ENCODE data around the gene SLC25A30. TPM values are rescaled to one million over a fixed set of nuclear protein-coding genes. Genes with fewer than 3 reads are reported as not detected.
A peak's percentile ranks its signal among the peaks of the same experiment; 100 is the strongest.

Gene SLC25A30
- total RNA-seq, 3 donors from 2014 or later: 16.2 to 25.4 (median 22.6) TPM

DNA sequence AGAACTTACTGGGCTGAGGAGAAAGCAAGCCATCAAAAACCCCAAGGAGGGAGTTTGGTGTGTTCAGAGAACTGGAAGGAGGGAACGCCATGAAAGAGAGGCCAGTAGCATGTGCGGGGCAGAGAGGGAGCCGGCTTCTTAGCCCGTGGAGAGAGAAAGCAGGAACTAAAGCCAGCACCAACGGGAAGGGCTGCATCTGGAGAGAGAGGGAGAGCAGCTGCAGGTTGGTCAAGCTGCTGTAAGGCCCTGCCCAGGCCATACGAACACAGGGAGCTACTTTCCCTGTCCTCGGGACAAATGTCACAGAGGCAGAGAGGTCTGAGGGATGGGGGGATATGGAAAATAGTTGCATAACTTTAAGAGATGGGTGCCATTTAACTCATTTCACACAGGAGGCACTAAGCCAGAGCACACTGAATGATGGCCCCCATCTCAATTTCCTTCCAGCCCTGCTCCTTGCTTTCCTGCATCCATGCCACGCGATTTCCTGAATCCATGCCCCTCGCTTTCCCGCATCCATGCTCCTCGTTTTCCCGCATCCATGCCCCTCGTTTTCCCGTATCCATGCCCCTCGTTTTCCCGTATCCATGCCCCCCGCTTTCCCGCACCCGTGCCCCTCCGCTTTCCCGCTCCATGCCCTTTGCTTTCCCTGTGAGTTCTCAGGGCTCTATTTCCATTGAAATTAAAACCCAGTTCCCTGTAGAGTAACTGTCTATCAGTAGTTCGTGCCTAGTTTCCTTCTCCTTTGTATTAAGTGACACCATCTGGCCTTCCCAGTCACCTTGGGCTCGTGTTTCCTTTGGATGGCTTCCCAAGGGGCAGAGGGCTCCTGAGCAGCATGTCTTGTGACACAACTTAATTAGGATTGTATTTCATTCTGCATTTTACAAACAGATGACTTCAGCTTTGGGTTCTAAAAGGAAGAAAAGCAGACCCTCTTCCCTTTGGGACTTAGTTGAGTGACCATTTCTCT lies 45.7 kb downstream of the SLC25A30 start:
- Mint-ChIP-seq H3K27me3 (ENCODE audit: low read depth) (no peaks in the 10 kb centered on the region), H3K36me3 (ENCODE audit: insufficient read depth) (no peaks in the 10 kb centered on the region), H3K9me3 (no peaks in the 10 kb centered on the region), H3K4me3 (no peak overlapping the region), H3K4me1 (ENCODE audit: low read depth) (peaks cover 28% of the 10 kb centered on the region)
- ATAC-seq (no peak), DNase-seq (no peak)

DNA sequence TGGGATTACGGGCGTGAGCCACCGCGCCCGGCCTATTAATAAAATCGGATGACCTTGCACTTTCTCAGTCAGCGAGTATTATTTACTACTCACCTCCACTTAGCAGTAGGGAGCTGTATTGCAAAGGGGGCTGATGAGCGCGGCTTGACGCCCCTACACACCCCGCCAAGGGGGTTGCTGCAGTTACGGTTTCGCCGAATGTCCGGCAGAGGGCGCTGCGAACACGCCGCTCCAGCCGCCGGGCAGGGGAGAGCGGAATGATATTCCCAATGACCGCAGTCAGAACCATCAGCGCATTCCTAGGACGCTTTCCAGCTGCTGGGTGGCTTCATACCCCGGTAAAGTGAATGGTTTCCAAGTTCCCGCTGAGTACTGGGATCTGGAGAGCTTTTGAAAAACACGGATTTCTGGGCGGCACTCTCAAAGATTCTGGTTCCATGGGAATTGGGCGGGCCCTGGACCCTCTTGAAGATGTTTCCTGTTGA lies 47.2 kb downstream of the SLC25A30 start:
- Mint-ChIP-seq H3K27me3 (ENCODE audit: low read depth) (no peaks in the 10 kb centered on the region), H3K36me3 (ENCODE audit: insufficient read depth) (no peaks in the 10 kb centered on the region), H3K9me3 (no peaks in the 10 kb centered on the region), H3K4me1 (ENCODE audit: low read depth) (peaks cover 37% of the 10 kb centered on the region), H3K4me3 (no peak overlapping the region)
- ATAC-seq (no peak), DNase-seq (peak; percentile 56)

DNA sequence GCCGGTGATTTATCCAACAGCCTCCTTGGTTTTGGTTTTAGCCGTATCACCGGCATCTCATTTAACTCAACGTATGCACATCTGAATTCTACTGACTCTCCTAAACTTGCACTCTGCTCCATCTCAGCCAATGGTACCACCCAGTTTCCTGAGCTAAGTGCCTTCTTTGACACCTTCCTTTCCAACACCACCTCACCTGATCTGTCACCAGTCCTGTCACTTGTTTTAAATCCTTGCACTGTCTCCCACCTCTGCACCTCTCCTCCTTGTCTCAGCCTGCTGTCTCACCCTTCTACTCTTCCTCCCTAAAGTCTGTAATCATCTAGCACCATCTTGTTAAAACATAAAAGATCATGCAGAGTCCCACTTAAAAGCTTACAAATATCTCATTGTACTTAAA lies 49.1 kb downstream of the SLC25A30 start:
- no peak for DNase-seq
- Mint-ChIP-seq H3K4me3 (no peak overlapping the region), H3K9me3 (no peaks in the 10 kb centered on the region), H3K4me1 (ENCODE audit: low read depth) (peaks cover 40% of the 10 kb centered on the region), H3K36me3 (ENCODE audit: insufficient read depth) (no peaks in the 10 kb centered on the region), H3K27me3 (ENCODE audit: low read depth) (no peaks in the 10 kb centered on the region)
- no peak for ATAC-seq

DNA sequence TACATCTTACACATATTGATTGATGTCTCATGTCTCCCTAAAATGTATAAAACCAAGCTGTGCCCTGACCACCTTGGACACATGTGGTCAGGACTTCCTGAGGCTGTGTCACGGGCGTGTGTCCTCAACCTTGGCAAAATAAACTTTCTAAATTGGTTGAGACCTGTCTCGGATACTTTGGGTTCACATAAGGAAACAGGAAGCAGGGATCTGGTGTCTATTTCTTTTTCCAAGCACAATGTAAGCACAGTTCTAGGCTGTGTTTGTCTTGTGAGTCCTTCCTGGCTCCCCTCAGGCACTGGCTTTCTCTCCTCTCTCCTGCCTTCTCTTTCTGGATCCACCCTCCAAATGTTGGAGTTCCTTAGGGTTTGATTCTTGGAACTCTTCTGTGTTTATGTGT lies 49.6 kb downstream of the SLC25A30 start:
- no peak for DNase-seq
- H3K36me3 Mint-ChIP-seq (ENCODE audit: insufficient read depth): peaks cover 4% of the 10 kb centered on the region
- peaks cover 3% of the 10 kb centered on the region for H3K9me3 Mint-ChIP-seq
- H3K4me1 Mint-ChIP-seq (ENCODE audit: low read depth): peaks cover 43% of the 10 kb centered on the region
- H3K27me3 Mint-ChIP-seq (ENCODE audit: low read depth): no peaks in the 10 kb centered on the region
- ATAC-seq: no peak
- H3K4me3 Mint-ChIP-seq: no peak overlapping the region

DNA sequence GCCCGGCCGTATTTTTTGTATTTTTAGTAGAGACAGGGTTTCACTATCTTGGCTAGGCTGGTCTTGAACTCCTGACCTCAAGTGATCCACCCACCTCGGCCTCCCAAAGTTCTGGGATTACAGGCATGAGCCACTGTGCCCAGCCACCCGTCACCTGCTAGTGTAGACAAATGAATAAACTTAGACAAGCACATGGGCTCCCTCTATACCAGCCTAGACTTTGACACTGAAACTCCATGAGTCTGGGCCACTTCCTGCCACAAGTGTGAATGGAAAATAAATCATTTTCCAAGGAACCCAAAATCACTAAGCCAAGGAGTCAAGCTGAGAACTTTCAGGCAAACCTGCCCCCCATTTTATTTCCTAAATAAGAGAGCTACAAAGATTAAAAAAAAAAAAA lies 50.2 kb downstream of the SLC25A30 start:
- H3K9me3 Mint-ChIP-seq: peaks cover 5% of the 10 kb centered on the region
- ATAC-seq (peak in 1 of 2 donors; percentile 12), DNase-seq (no peak)
- peaks cover 44% of the 10 kb centered on the region for H3K4me1 Mint-ChIP-seq (ENCODE audit: low read depth)
- peaks cover 7% of the 10 kb centered on the region for H3K36me3 Mint-ChIP-seq (ENCODE audit: insufficient read depth)
- H3K27me3 Mint-ChIP-seq (ENCODE audit: low read depth): no peaks in the 10 kb centered on the region
- H3K4me3 Mint-ChIP-seq: no peak overlapping the region

DNA sequence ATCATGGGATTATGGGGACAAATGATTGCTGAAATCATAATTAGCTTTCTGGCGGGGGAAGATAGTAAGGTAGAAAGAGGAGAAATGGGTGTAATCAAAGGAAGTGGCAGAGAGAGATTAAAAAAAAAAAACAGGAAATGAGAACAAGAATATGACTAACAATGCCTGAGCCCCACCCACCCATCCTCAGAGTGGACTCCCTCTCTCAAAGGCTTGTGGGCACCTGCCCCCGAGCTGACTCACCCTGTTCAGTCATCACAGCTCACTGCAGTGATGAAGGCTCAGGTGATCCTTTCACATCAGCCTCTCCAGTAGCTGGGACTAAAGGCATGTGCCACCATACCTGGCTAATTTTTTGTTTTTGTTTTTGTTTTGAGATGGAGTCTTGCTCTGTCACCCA lies 50.8 kb downstream of the SLC25A30 start:
- H3K9me3 Mint-ChIP-seq: peaks cover 5% of the 10 kb centered on the region
- H3K4me1 Mint-ChIP-seq (ENCODE audit: low read depth): peaks cover 48% of the 10 kb centered on the region
- H3K4me3 Mint-ChIP-seq: peak overlapping the region; percentile 50
- ATAC-seq (peak; percentile 100), DNase-seq (peak; percentile 88)
- no peaks in the 10 kb centered on the region for H3K27me3 Mint-ChIP-seq (ENCODE audit: low read depth)
- H3K36me3 Mint-ChIP-seq (ENCODE audit: insufficient read depth): peaks cover 7% of the 10 kb centered on the region

DNA sequence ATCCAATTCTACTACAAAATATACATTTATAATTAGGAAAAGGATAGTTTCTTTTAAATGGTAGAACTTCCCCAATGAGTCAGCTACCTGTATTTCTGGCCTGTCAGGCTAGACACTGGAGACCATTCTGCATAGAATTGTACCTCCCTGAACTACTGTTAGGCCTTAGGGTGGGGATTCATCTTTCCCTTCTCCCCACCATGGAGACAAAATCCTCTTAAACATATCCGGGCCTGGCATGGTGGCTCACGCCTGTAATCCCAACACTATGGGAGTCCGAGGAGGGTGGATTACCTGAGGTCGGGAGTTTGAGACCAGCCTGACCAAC lies 52.7 kb downstream of the SLC25A30 start:
- no peak overlapping the region for H3K4me3 Mint-ChIP-seq
- peaks cover 10% of the 10 kb centered on the region for H3K36me3 Mint-ChIP-seq (ENCODE audit: insufficient read depth)
- H3K4me1 Mint-ChIP-seq (ENCODE audit: low read depth): peaks cover 48% of the 10 kb centered on the region
- no peak for DNase-seq
- no peaks in the 10 kb centered on the region for H3K27me3 Mint-ChIP-seq (ENCODE audit: low read depth)
- peaks cover 5% of the 10 kb centered on the region for H3K9me3 Mint-ChIP-seq
- no peak for ATAC-seq

DNA sequence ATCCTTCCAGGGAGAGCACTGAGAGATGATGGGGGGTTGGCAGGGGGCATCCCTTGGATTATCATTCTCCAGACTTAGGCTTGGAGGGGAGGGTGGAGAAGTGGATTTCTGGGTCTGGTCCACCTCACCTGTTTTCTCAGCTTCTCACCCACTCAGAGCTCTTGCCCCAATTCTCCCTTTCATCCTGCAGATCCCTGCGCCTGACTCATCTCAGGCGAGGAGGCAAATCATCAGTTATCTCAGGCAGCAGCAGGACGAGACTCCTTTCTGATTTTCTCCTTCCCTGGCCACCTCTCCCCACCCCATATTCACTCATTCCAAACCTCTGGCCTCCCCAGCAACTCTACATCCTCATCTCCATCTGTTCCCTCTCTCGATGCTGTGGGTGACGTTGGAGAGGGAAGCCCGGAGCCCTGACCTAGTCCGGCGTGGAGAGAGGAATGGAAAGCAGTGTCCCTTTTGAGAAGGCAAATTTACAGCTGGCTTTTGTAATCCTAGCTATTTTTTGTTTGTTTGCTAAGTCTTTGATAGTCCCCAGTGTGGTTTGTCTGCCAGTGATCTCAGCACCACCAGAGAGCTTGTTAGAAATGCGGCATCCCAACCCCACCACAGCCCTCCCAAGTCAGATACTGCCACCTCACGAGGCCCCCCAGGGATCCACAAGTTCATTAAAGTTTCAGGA lies 53.2 kb downstream of the SLC25A30 start:
- Mint-ChIP-seq H3K4me3 (no peak overlapping the region), H3K9me3 (peaks cover 5% of the 10 kb centered on the region), H3K4me1 (ENCODE audit: low read depth) (peaks cover 48% of the 10 kb centered on the region), H3K27me3 (ENCODE audit: low read depth) (no peaks in the 10 kb centered on the region), H3K36me3 (ENCODE audit: insufficient read depth) (peaks cover 14% of the 10 kb centered on the region)
- ATAC-seq: no peak
- no peak for DNase-seq

DNA sequence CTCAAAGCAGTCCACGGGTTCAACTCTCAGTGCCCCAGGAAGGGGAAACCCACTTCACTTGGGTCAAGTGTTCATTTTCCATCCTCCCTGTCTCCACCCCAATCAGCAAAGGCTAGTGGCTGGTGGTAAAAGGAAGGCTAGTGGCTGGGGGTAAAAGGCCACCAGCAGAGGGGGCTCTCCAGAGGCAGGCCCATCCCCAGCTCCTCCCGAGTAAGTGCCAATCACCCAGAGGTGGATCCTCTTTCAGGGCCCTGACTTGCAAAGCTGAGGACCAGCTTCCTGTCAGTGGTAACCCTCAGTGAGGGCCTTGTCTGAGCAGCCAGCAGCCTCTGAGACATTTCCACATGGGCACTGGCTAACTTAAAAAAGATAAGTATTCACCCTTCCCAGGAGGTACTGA lies 55.2 kb downstream of the SLC25A30 start:
- peaks cover 5% of the 10 kb centered on the region for H3K9me3 Mint-ChIP-seq
- no peaks in the 10 kb centered on the region for H3K27me3 Mint-ChIP-seq (ENCODE audit: low read depth)
- peaks cover 19% of the 10 kb centered on the region for H3K36me3 Mint-ChIP-seq (ENCODE audit: insufficient read depth)
- no peak for ATAC-seq
- peaks cover 35% of the 10 kb centered on the region for H3K4me1 Mint-ChIP-seq (ENCODE audit: low read depth)
- no peak overlapping the region for H3K4me3 Mint-ChIP-seq
- no peak for DNase-seq

DNA sequence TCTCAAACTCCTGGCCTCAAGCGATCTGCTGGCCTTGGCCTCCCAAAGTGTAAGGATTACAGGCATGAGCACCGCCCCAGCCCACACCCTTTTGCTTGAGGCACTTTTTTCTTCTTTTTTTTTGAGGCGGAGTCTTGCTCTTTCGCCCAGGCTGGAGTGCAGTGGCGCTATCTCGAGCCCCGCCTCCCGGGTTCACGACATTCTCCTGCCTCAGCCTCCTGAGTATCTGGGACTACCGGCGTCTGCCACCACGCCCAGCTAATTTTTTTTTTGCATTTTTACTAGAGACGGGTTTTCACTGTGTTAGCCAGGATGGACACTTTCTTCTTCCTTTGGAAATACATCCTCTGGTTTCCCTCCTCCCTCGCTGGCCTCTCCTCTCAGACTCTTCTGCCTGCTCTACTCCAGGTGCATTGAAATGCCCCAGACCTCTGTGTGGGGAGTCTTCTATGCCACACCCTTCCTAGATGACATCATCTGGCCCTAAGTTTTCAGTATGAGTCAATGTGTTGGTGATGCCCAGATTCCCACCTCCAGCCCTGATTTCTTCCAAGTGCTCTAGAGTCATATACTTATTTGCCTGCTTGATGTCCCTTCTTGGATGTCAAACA lies 56.5 kb downstream of the SLC25A30 start:
- H3K4me1 Mint-ChIP-seq (ENCODE audit: low read depth): peaks cover 28% of the 10 kb centered on the region
- DNase-seq (no peak), ATAC-seq (no peak)
- no peak overlapping the region for H3K4me3 Mint-ChIP-seq
- H3K27me3 Mint-ChIP-seq (ENCODE audit: low read depth): no peaks in the 10 kb centered on the region
- H3K36me3 Mint-ChIP-seq (ENCODE audit: insufficient read depth): peaks cover 24% of the 10 kb centered on the region
- H3K9me3 Mint-ChIP-seq: peaks cover 5% of the 10 kb centered on the region

DNA sequence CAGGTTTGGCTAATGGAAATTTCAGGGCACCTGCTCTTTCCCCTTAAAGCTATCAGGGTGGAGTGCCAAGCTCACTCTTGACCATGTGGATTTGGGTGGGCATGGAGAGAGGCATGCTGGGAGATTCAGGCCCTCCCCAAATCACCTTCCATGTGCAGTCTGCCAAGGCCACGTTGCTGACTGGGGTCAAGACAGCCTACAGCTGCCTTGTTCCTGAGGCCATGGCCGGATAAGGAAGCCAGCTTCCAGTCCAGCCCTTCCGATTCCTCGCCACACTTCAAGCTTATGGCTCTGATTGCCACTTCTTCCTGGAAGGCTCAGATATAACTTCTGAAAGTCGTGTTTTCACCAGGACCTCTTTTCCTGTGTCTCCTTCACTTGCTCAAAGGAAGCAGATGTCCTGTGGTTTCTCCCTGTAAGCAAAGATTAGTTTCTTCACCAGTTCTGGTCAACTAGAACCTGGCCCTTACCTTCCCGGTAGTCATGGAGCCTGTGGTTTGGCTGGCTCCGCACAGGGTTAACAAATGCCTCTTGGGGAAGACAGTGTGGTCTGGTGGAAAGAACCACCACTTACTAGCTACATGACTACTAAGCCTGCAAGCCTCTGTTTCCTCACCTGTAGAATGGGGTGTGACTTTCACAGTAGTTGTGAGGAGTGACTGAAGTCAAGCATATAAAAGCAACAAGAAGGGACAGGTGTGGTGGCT lies 61.1 kb downstream of the SLC25A30 start:
- ATAC-seq: no peak
- H3K9me3 Mint-ChIP-seq: no peaks in the 10 kb centered on the region
- no peaks in the 10 kb centered on the region for H3K27me3 Mint-ChIP-seq (ENCODE audit: low read depth)
- no peak for DNase-seq
- H3K36me3 Mint-ChIP-seq (ENCODE audit: insufficient read depth): peaks cover 21% of the 10 kb centered on the region
- no peak overlapping the region for H3K4me3 Mint-ChIP-seq
- H3K4me1 Mint-ChIP-seq (ENCODE audit: low read depth): peaks cover 13% of the 10 kb centered on the region

DNA sequence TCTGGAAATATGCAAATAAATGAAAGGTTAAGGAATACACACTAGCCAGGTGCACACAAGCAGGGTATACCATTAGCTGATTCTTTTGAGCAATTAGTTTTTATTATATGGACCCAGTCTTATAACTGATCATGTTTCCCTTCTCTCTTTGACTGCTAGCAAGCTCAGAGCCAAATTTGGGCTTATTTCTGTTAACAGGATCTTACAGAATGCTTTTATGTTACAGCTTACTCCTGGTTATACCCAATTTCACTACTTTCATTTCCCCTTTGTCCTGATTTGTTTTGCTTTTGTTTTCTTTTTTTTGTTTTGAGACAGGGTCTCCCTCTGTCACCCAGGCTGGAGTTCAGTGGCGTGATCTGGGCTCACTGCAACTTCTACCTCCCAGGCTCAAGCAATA lies 64.3 kb downstream of the SLC25A30 start:
- no peaks in the 10 kb centered on the region for H3K27me3 Mint-ChIP-seq (ENCODE audit: low read depth)
- DNase-seq (no peak), ATAC-seq (no peak)
- no peaks in the 10 kb centered on the region for H3K9me3 Mint-ChIP-seq
- no peak overlapping the region for H3K4me3 Mint-ChIP-seq
- peaks cover 23% of the 10 kb centered on the region for H3K36me3 Mint-ChIP-seq (ENCODE audit: insufficient read depth)
- H3K4me1 Mint-ChIP-seq (ENCODE audit: low read depth): peaks cover 8% of the 10 kb centered on the region

DNA sequence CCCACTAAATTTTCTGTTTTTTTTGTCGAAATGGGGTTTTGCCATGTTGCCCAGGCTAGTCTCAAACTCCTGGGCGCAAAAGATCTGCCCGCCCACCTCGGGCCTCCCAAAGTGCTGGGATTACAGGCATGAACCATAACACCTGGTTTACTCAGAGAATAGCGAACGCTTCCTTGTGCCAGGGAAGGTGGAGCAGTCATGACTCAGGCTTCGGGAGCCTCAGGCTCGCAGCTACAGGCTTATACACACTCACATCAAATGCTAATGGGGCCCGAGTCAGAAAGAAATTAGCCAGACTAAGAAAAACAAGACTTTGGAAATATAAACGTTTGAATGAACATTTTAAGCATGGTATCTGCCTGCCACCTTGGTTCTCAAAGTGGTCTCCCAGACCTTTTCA lies 66.1 kb downstream of the SLC25A30 start:
- peaks cover 4% of the 10 kb centered on the region for H3K4me1 Mint-ChIP-seq (ENCODE audit: low read depth)
- no peak for DNase-seq

DNA sequence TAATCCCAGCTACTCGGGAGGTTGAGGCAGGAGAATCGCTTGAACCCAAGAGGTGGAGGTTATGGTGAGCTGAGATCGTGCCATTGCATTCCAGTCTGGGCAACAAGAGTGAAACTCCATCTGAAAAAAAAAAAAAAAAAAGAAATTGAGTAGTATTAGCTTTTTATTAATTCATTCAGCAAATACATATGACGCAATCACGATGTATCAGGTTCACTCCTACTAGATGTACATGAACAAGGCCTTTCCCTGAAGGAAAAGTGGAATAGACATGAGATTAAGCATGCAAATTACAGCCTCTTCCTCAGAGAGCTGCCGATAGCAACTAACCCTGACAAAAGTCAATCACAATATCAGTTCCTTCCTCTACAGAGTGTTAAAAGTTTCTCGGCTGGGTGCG lies 68.0 kb downstream of the SLC25A30 start:
- H3K4me1 Mint-ChIP-seq (ENCODE audit: low read depth): no peaks in the 10 kb centered on the region
- H3K4me3 Mint-ChIP-seq: no peak overlapping the region
- peaks cover 19% of the 10 kb centered on the region for H3K36me3 Mint-ChIP-seq (ENCODE audit: insufficient read depth)
- no peaks in the 10 kb centered on the region for H3K27me3 Mint-ChIP-seq (ENCODE audit: low read depth)
- ATAC-seq (no peak), DNase-seq (no peak)
- H3K9me3 Mint-ChIP-seq: no peaks in the 10 kb centered on the region

More for the DNA sequence above, 66.1 kb downstream of the SLC25A30 start:
- Mint-ChIP-seq H3K36me3 (ENCODE audit: insufficient read depth) (peaks cover 22% of the 10 kb centered on the region), H3K4me3 (no peak overlapping the region), H3K9me3 (no peaks in the 10 kb centered on the region), H3K27me3 (ENCODE audit: low read depth) (no peaks in the 10 kb centered on the region)
- ATAC-seq: no peak

Measured in activated T-cell treated with anti-CD3 and anti-CD28 coated beads, Interleukin-2, amount 50 U/mL, for 4 hours (primary cell).